Transverse colon (tissue), 4 donors: Measurements from ENCODE around the gene SPATA25.

Experiments used
- CTCF ChIP-seq, 5 experiments: fragments of 200-600 bp in 3 of 5; fragments of 450-650 bp in 2 of 5; sonication (generic) in 3 of 5; IDR thresholded peaks; 1 replicate in 2 of 5; 2 replicates in 3 of 5; pipeline ENCODE4 v1.5.1; 2016 to 2017; ENCODE audit warnings: antibody characterized with exemption in 5 of 5, inconsistent platforms in 3 of 5, mild to moderate bottlenecking in 2 of 5, moderate library complexity in 1 of 5
- EP300 ChIP-seq: sonication (generic); formaldehyde crosslinking; IDR thresholded peaks from one replicate; pipeline ENCODE4 v1.6.1; 2017; ENCODE audit warnings: antibody characterized with exemption, low read depth
- POLR2A ChIP-seq: fragments of 450-650 bp; IDR thresholded peaks from one replicate; pipeline ENCODE4 v1.6.1; 2016; ENCODE audit warnings: antibody characterized with exemption, mild to moderate bottlenecking, moderate library complexity
- POLR2AphosphoS5 ChIP-seq, 3 donors: sonication (generic); formaldehyde crosslinking; IDR thresholded peaks; one replicate each; pipeline ENCODE4 v1.6.1; 2016; ENCODE audit warnings: antibody characterized with exemption in 3 of 3

- TF ChIP-seq POLR2A (no peak), CTCF (IDR thresholded peaks at IDR 0.05) (no peak), EP300 (no peak), POLR2AphosphoS5 (IDR thresholded peaks at IDR 0.05) (no peak)
Measured at GRCh38 chr20:45934046-45934585, 46.7 kb upstream of the SPATA25 start.
